HG03064 (cell line): Measurements from ENCODE around the gene RSPH6A.
"Not testable (repeated sequence)": the region's sequence is repeated elsewhere in the genome, so short reads cannot be mapped to it uniquely, and the experiment has no call there.

Experiments
- ATAC-seq: cut with Tn5 transposase; IDR thresholded peaks from one replicate; pipeline ENCODE4 v1.9.1; 2021; ENCODE audit warnings: low read depth; ENCODE audit not compliant: unreplicated experiment

Gene RSPH6A

GRCh38 chr19:45804959-45805230 is 10.2 kb downstream of the RSPH6A start:
- no peak for ATAC-seq

- no peak for ATAC-seq
Observed at GRCh38 chr19:45804140-45804958, 10.8 kb downstream of the RSPH6A start.

GRCh38 chr19:45801603-45802175 is 13.4 kb downstream of the RSPH6A start:
- ATAC-seq, result no peak

- ATAC-seq, result no peak
Observed at GRCh38 chr19:45800070-45800553, 15.0 kb downstream of the RSPH6A start.

- ATAC-seq, result not testable (repeated sequence)
Observed at GRCh38 chr19:45799541-45799940, 15.6 kb downstream of the RSPH6A start.

- no peak for ATAC-seq
Observed at GRCh38 chr19:45798995-45799517, 16.1 kb downstream of the RSPH6A start.

- no peak for ATAC-seq
Observed at GRCh38 chr19:45794627-45795026, 20.5 kb downstream of the RSPH6A start.

- no peak for ATAC-seq
Observed at GRCh38 chr19:45793876-45794275, 21.2 kb downstream of the RSPH6A start.

GRCh38 chr19:45793178-45793564 is 21.9 kb downstream of the RSPH6A start:
- no peak for ATAC-seq

- peak; percentile 75 for ATAC-seq
Observed at GRCh38 chr19:45792470-45793177, 22.5 kb downstream of the RSPH6A start, which contains the start of gene DMWD. TSS of gene DMWD (minus strand) at chr19:45792845. CDS start at chr19:45792756, 89 bp downstream.

GRCh38 chr19:45791744-45792469 is 23.2 kb downstream of the RSPH6A start:
- peak; percentile 13 for ATAC-seq

- ATAC-seq, result no peak
Observed at GRCh38 chr19:45790942-45791341, 24.2 kb downstream of the RSPH6A start.

GRCh38 chr19:45789035-45789786 is 25.9 kb downstream of the RSPH6A start:
- ATAC-seq, result no peak

- no peak for ATAC-seq
Observed at GRCh38 chr19:45786533-45786894, 28.6 kb downstream of the RSPH6A start.

GRCh38 chr19:45785781-45786532 is 29.2 kb downstream of the RSPH6A start:
- no peak for ATAC-seq

- ATAC-seq, result no peak
Observed at GRCh38 chr19:45785097-45785496, 30.0 kb downstream of the RSPH6A start.

- no peak for ATAC-seq
Observed at GRCh38 chr19:45784096-45784495, 31.0 kb downstream of the RSPH6A start.

- ATAC-seq, result no peak
Observed at GRCh38 chr19:45782820-45783785, 32.0 kb downstream of the RSPH6A start.
